Heart left ventricle (tissue), 13 donors: ENCODE data around the gene ZDHHC14.

Experiments
- CTCF ChIP-seq, 12 donors: fragments of 200-600 bp; sonication (generic) in 4 of 12; IDR thresholded peaks; one replicate each; pipeline versions ENCODE4 v1.5.0 to v1.8.0; 2018 to 2022; ENCODE audit warnings: antibody characterized with exemption in 12 of 12, mild to moderate bottlenecking in 5 of 12
- POLR2A ChIP-seq, 2 donors: fragments of 450-650 bp; IDR thresholded peaks; one replicate each; pipeline ENCODE4 v1.6.1; 2017; ENCODE audit warnings: antibody characterized with exemption in 2 of 2, mild to moderate bottlenecking in 2 of 2, moderate library complexity in 2 of 2
- donor health status: ischemic (EF 13 %, LVEDD 7.1; RV severe dilation, severe dysfunction).
- donor health status: DM: no; HTN: yes; CAD: no.
- donor health status: DM: no; HTN: no; CAD: no.
- donor health status: ischemic (EF 25% LVEDD 6.9; RV normal size, moderate dysfunction).
- donor health status: ischemic (EF 25% LVEDD 5.7; RV mildly dilated, moderate dysfunction).
- donor health status: ischemic (EF 35%, LVEDD 5.7; RV mildly dilated, moderate dysfunction).
- donor health status: nonischemic (EF 11% LVEDD 7.7; RV severe dilation, severe dysfunction).
- donor health status: DM: yes; HTN: yes; CAD: no.
- donor health status: PGD.
- donor health status: ischemic (EF 29% LVEDD 5.4; RV normal size, mild dysfunction).
- donor health status: nonischemic (EF 23%, LVEDD 6.1; RV moderate dilation, normal function).

GRCh38 chr6:157380458-157380778 is 572 bp upstream of the ZDHHC14 start:
- no peak for TF ChIP-seq POLR2A (IDR thresholded peaks at IDR 0.05)
- TF ChIP-seq CTCF (IDR thresholded peaks at IDR 0.05), result no peak
